BE2C (cell line): ENCODE measurements around the gene KANK3.
A peak's percentile ranks its signal among the peaks of the same experiment; 100 is the strongest.

Source experiments
- DNase-seq: peaks from one replicate; pipeline ENCODE4 v3.0.0-alpha.2; 2020
- H3K27me3 ChIP-seq: fragments of 250-450 bp; sonication (Bioruptor Pico); 2 replicates; pipeline ENCODE4 v1.5.1; 2020; ENCODE audit warnings: mild to moderate bottlenecking
- H3K36me3 ChIP-seq: fragments of 250-450 bp; sonication (Bioruptor Pico); 2 replicates; pipeline ENCODE4 v1.5.1; 2020; ENCODE audit warnings: mild to moderate bottlenecking
- H3K4me1 ChIP-seq: fragments of 250-450 bp; sonication (Bioruptor Pico); 2 replicates; pipeline ENCODE4 v1.5.1; 2020
- H3K4me3 ChIP-seq: 2 replicates; pipeline ENCODE4 v1.5.1; 2011; ENCODE audit warnings: low read depth, low read length
- H3K9me3 ChIP-seq: fragments of 250-450 bp; sonication (Bioruptor Pico); 2 replicates; pipeline ENCODE4 v1.5.1; 2020
- CTCF ChIP-seq: IDR thresholded peaks from 2 replicates; pipeline ENCODE4 v1.5.1; 2012; ENCODE audit warnings: mild to moderate bottlenecking, low read depth, low read length

Gene KANK3

GRCh38 chr19:8332976-8333766 is 9.9 kb downstream of the KANK3 start:
- DNase-seq, result no peak
- TF ChIP-seq CTCF, result no peak
- Histone ChIP-seq H3K27me3 (peaks cover 62% of the 10 kb centered on the region), H3K4me3 (no peak overlapping the region), H3K4me1 (no peaks in the 10 kb centered on the region), H3K36me3 (no peaks in the 10 kb centered on the region), H3K9me3 (peaks cover 5% of the 10 kb centered on the region; the same call in 1 of the 2 replicates)

- H3K9me3 ChIP-seq, result peaks cover 5% of the 10 kb centered on the region; the same call in 1 of the 2 replicates
- H3K4me1 ChIP-seq, result no peaks in the 10 kb centered on the region
- H3K36me3 ChIP-seq, result no peaks in the 10 kb centered on the region
- peaks cover 57% of the 10 kb centered on the region for H3K27me3 ChIP-seq
- no peak for DNase-seq
- TF ChIP-seq CTCF, result no peak
- H3K4me3 ChIP-seq, result no peak overlapping the region
These were observed 11.7 kb downstream of the KANK3 start for GRCh38 chr19:8331263-8331845.

- TF ChIP-seq CTCF, result no peak
- DNase-seq, result no peak
- peaks cover 44% of the 10 kb centered on the region for H3K27me3 ChIP-seq
- H3K9me3 ChIP-seq, result no peaks in the 10 kb centered on the region; the same call in 1 of the 2 replicates
- no peaks in the 10 kb centered on the region for H3K4me1 ChIP-seq
- H3K36me3 ChIP-seq, result no peaks in the 10 kb centered on the region
- no peak overlapping the region for H3K4me3 ChIP-seq
These were observed 13.1 kb downstream of the KANK3 start for GRCh38 chr19:8329996-8330395.

- Histone ChIP-seq H3K4me1 (peaks cover 7% of the 10 kb centered on the region; the same call in 1 of the 2 replicates), H3K4me3 (no peak overlapping the region), H3K36me3 (peaks cover 25% of the 10 kb centered on the region), H3K9me3 (no peaks in the 10 kb centered on the region; the same call in 1 of the 2 replicates), H3K27me3 (peaks cover 19% of the 10 kb centered on the region)
- no peak for DNase-seq
- TF ChIP-seq CTCF, result no peak
These were observed 17.6 kb downstream of the KANK3 start for GRCh38 chr19:8325454-8325853.

- H3K4me3 ChIP-seq, result no peak overlapping the region
- H3K4me1 ChIP-seq, result peaks cover 7% of the 10 kb centered on the region; the same call in 1 of the 2 replicates
- peaks cover 25% of the 10 kb centered on the region for H3K36me3 ChIP-seq
- no peak; the same call in 1 of the 2 replicates for TF ChIP-seq CTCF
- H3K9me3 ChIP-seq, result no peaks in the 10 kb centered on the region; the same call in 1 of the 2 replicates
- peak; percentile 34 for DNase-seq
- peaks cover 19% of the 10 kb centered on the region for H3K27me3 ChIP-seq
These were observed 18.6 kb downstream of the KANK3 start for GRCh38 chr19:8324186-8325050.
